DMS79 (cell line): Measurements from ENCODE around the gene EGFL7.

ENCODE experiments used
- DNase-seq: peaks from one replicate; lab custom pipeline; 2025; lab: John Stamatoyannopoulos, UW

EGFL7 gene

DNA sequence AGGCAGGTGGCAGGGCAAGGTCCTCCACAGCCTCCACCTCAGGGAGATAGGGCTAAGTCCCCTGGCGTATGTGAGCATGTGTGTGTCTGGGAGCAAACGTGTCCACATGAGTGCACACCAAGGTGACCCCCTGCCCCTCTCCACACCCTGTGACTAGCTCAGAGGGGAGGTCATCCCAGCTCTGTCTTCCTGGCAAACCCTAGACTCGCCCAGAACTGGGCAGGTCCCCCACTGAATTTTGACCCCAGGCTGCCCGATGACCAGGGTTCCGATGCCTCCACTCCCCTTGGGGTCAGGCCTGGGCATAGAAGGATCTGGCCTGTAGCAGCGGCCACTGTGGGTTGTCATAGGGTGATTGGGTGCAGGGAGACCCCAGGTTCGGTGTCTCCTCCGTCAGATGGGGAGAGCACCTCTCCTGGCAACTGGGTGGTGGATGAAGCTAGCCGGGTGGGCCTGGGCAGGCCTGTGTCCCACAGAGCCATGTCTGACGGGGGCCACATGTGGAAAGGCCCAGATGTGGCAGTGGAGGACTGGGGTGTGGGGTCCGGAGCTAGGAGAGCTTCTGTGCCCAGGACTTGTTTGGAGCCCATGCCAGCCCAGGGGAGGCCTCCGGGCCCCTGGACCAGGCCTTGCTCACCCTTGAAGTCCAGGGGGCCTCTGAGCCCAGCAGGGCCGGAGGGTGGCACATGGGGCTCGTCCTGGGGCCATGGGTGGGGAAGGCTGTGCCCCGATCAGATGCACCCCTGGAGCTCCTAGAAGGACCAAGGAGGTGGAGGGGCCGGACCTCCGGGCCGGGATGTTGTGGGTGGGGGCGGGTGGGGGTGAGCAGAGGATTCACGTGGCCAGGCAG is 55.9 kb downstream of the EGFL7 start:
- DNase-seq = no peak

DNA sequence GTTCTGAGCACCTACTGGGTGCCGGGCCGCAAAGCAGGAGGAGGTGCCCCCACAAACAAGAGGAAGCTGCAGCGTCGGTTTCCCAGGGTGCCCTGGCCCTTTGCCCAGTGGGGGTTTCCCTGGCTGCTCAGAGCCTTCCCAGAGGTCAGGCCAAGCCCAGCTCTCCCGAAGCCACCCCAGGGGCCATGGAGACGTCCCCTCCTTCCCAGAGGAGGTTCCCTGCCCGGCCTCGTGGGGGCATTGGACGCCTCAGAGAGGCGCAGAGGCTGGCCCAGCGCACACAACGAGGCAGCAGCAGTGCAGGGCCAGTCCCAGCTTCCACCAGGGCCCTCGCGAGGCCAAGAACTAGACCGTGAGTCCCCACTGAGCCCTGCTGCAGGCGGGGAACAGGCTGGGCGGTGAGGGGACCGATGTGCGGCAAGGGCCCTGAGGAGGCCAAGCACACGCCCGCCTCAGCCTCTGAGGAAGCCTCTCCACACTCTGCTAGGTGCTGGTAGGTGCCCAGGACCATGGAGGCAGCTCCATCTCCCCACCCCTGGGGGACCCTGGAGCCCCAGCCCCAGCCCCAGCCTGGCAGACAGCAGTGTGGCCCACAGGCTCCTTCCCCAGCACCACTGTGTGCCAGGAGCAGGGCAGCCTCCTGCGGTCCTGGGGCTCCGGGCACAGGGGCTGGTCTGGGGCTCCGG is 56.6 kb downstream of the EGFL7 start:
- DNase-seq = no peak

DNA sequence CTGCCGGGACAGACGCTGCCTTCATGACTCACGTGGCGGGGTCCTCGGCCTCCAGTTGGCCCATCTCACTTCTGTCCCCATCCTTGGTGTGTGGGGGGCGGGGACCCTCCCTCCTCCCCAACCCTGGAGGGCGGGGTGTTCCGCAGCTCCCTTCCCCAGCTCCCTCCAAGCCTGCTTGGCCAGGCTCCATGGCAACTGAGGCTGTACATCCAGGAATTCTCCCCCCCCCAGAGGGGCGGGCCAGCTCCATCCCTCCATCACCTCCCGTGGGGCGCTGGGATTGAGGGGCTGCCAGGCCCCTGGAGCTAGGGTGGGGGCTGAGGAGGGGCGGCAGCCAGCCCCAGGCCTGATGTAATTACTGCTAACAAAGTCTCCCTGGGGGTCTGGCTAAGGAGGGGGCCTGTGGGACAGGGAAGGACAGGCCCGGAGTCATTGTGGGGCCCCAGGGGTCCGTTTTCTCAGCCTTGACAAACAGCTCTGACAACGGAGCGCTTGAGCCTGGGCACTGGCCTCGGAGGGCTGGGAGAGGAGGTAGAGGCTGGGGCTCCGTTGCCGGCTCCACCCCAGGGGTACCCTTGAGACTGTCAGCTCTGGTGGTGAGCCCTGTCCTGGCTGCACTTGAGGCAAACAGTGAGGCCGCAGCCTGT is 57.7 kb downstream of the EGFL7 start:
- DNase-seq = no peak

DNA sequence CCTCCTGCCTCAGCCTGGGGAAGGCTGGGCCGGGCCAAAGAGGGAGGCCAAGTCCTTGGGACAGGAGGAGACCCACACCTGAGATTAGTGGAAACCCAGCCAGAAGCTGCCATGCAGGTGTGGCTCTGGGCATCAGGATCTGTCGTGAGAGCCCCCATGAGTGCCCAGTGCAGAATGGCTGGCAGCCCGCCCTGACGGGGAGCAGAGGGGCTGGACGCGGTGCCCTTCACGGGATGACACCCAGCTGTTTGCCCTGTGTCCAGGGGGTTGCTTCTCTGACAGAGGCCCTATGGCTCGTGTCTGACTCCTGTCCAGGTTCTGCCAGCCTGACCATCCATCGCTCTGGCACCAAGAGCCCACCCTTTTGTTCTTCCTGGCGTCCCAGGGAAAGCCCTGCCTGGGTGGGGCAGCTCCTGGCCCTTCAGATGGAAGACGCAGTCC is 58.2 kb downstream of the EGFL7 start:
- DNase-seq = no peak

DNA sequence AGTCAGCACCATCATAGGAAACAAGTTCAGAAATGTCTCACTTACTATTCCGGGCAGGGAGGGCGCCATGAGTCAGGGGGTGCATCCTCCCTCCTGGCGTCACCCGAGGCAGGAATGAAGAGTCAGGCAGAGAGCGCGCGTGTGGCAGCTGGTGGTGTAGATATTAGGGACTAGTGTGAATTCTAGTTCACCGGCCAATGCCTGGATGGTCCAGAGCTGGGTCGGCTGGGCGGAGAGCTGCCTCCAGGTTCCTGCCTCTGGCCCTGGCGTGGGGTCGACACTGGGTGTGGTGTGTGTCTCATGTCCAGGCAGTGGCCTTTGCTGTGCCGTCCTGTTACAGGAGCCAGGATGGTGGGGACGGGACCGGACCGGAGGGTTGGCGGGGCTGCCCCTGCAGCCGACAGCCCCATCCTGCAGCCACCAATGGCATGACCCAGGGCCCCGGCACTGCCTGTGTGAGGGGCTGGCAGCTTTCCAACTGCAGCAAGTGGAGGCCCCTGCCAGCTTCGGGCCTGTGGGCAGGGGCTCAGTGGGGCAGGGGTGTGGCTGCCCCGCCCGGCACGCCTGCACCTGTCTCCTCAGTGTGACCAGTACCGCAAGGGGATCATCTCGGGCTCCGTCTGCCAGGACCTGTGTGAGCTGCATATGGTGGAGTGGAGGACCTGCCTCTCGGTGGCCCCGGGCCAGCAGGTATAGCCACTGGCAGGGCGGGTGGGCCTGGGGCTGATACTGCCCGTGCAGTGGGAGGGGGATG is 58.8 kb downstream of the EGFL7 start:
- DNase-seq = no peak
